Superior temporal gyrus (tissue), 1 donor: ENCODE measurements around the gene KRT86.

Source experiments
- DNase-seq: peaks from one replicate; pipeline ENCODE4 v3.0.0-alpha.2; 2016; ENCODE audit errors: extremely low spot score

Gene KRT86

GRCh38 chr12:52274521-52275120 is at the start of gene KRT86:
Gene KRT86 (plus strand): TSS chr12:52274645. CDS start chr12:52301917, 27,272 bp downstream.
- no peak for DNase-seq

- DNase-seq, result no peak
Observed at GRCh38 chr12:52225752-52226151, 48.7 kb upstream of the KRT86 start.

GRCh38 chr12:52226446-52226845 is 48.0 kb upstream of the KRT86 start:
- no peak for DNase-seq

GRCh38 chr12:52227606-52228166 is 46.8 kb upstream of the KRT86 start:
- no peak for DNase-seq

- DNase-seq, result no peak
Observed at GRCh38 chr12:52228366-52228765, 46.1 kb upstream of the KRT86 start.

- DNase-seq, result no peak
Observed at GRCh38 chr12:52228931-52229330, 45.5 kb upstream of the KRT86 start.

GRCh38 chr12:52229836-52230343 is 44.6 kb upstream of the KRT86 start:
- DNase-seq, result no peak

- no peak for DNase-seq
Observed at GRCh38 chr12:52230364-52231281, 43.8 kb upstream of the KRT86 start.

GRCh38 chr12:52231305-52232202 is 42.9 kb upstream of the KRT86 start:
- DNase-seq, result no peak

GRCh38 chr12:52232203-52232673 is 42.2 kb upstream of the KRT86 start:
- DNase-seq, result no peak

GRCh38 chr12:52232674-52233461 is 41.6 kb upstream of the KRT86 start, which contains the start of gene KRT7:
Gene KRT7 (plus strand): TSS chr12:52233243. CDS start chr12:52233297, 54 bp downstream.
- DNase-seq, result no peak

GRCh38 chr12:52233462-52234207 is 40.8 kb upstream of the KRT86 start:
- no peak for DNase-seq

GRCh38 chr12:52234223-52234810 is 40.1 kb upstream of the KRT86 start:
- DNase-seq, result no peak

- no peak for DNase-seq
Observed at GRCh38 chr12:52235001-52235764, 39.3 kb upstream of the KRT86 start.

GRCh38 chr12:52235822-52236361 is 38.6 kb upstream of the KRT86 start:
- DNase-seq, result no peak

- DNase-seq, result no peak
Observed at GRCh38 chr12:52236386-52237050, 37.9 kb upstream of the KRT86 start.

GRCh38 chr12:52238207-52238840 is 36.1 kb upstream of the KRT86 start:
- no peak for DNase-seq
